HepG2 (cell line): Measurements from ENCODE around the gene ZACN. TPM values are rescaled to one million over a fixed set of nuclear protein-coding genes. Genes with fewer than 3 reads are reported as not detected.
A peak's percentile ranks its signal among the peaks of the same experiment; 100 is the strongest.

Experiments
- GABPB1 ChIP-seq: IDR thresholded peaks from 2 replicates; pipeline ENCODE4 v1.6.1; 2016; ENCODE audit warnings: mild to moderate bottlenecking, missing genetic modification reagents, moderate library complexity, missing compliant biosample characterization
- HDAC1 ChIP-seq: sonication (generic); formaldehyde crosslinking; IDR thresholded peaks from 2 replicates; pipeline ENCODE4 v1.5.1; 2020; ENCODE audit warnings: mild to moderate bottlenecking, missing genetic modification reagents
- HNF4G ChIP-seq, 2 experiments: sonication (generic) in 1 of 2; formaldehyde crosslinking in 1 of 2; IDR thresholded peaks; 2 replicates each; pipeline versions ENCODE4 v1.4.0 to v1.6.1; 2011 to 2020; ENCODE audit warnings: borderline replicate concordance in 2 of 2, low read depth in 2 of 2, mild to moderate bottlenecking in 2 of 2, low read length in 1 of 2, missing genetic modification reagents in 1 of 2, moderate library complexity in 1 of 2
- KDM1A ChIP-seq: IDR thresholded peaks from 2 replicates; pipeline ENCODE4 v1.6.1; 2016; ENCODE audit warnings: missing compliant biosample characterization
- KDM5B ChIP-seq: sonication (generic); formaldehyde crosslinking; IDR thresholded peaks from 2 replicates; pipeline ENCODE4 v1.4.0; 2020; ENCODE audit warnings: missing genetic modification reagents, mild to moderate bottlenecking, borderline replicate concordance
- LCORL ChIP-seq, 2 experiments: fragments of 450-650 bp in 1 of 2; sonication (generic) in 1 of 2; formaldehyde crosslinking in 1 of 2; IDR thresholded peaks; 2 replicates each; pipeline versions ENCODE4 v1.5.0 to v1.6.1; 2017 to 2020; ENCODE audit warnings: antibody characterized with exemption in 1 of 2, missing genetic modification reagents in 1 of 2
- MEIS1 ChIP-seq: sonication (generic); formaldehyde crosslinking; IDR thresholded peaks from 2 replicates; pipeline ENCODE4 v1.9.0; 2021; ENCODE audit warnings: mild to moderate bottlenecking, missing genetic modification reagents, moderate library complexity, borderline replicate concordance
- NFKBIZ ChIP-seq: IDR thresholded peaks from 2 replicates; pipeline ENCODE4 v1.6.1; 2018; ENCODE audit warnings: missing genetic modification reagents, missing compliant biosample characterization
- NR2F1 ChIP-seq, 2 experiments: fragments of 450-650 bp in 1 of 2; formaldehyde crosslinking in 1 of 2; IDR thresholded peaks; 2 replicates each; pipeline versions ENCODE4 v1.5.0 to v1.6.1; 2016 to 2020; ENCODE audit warnings: mild to moderate bottlenecking in 1 of 2, missing compliant biosample characterization in 1 of 2, missing genetic modification reagents in 1 of 2, moderate library complexity in 1 of 2
- PAX8 ChIP-seq: sonication (generic); formaldehyde crosslinking; IDR thresholded peaks from 2 replicates; pipeline ENCODE4 v1.8.0; 2022; ENCODE audit warnings: mild to moderate bottlenecking, missing genetic modification reagents, borderline replicate concordance
- SP5 ChIP-seq: IDR thresholded peaks from 2 replicates; pipeline ENCODE4 v1.6.1; 2016; ENCODE audit warnings: low read depth, borderline replicate concordance
- ZBTB42 ChIP-seq: sonication (generic); formaldehyde crosslinking; IDR thresholded peaks from 2 replicates; pipeline ENCODE4 v1.5.0; 2020; ENCODE audit warnings: mild to moderate bottlenecking, missing genetic modification reagents
- ZNF567 ChIP-seq: sonication (generic); formaldehyde crosslinking; IDR thresholded peaks from 2 replicates; pipeline ENCODE4 v1.8.1; 2023; ENCODE audit warnings: mild to moderate bottlenecking, missing genetic modification reagents, borderline replicate concordance
- ZSCAN5A ChIP-seq: sonication (generic); formaldehyde crosslinking; IDR thresholded peaks from 2 replicates; pipeline ENCODE4 v1.8.0; 2022; ENCODE audit warnings: mild to moderate bottlenecking, missing genetic modification reagents, borderline replicate concordance
- polyA plus RNA-seq, 8 experiments: library from polyadenylated mRNA; depleted of rRNA in 3 of 8; stranded (reverse) in 7 of 8; unstranded in 1 of 8; fragments of >200 nt; fragmentation: Illumina TruSeq in 4 of 8; extraction: Trizol in 4 of 8; gene quantifications; 2 replicates each; pipeline versions ENCODE4 v1.2.1 to v1.2.3, GENCODE V29; 2011 to 2016; ENCODE audit warnings: low read depth in 4 of 8, missing spikeins in 1 of 8, mixed read lengths in 1 of 8; ENCODE audit not compliant: insufficient read depth in 1 of 8
- total RNA-seq, 5 experiments: library from RNA; depleted of rRNA; stranded (reverse); fragments of >200 nt; fragmentation: Illumina TruSeq; extraction: Trizol; gene quantifications; 2 replicates each; pipeline ENCODE4 v1.2.3, GENCODE V29; 2016; ENCODE audit warnings: low read depth in 1 of 5
- TF ChIP-seq, protein P1 (sequence below): sonication (generic); formaldehyde crosslinking; IDR thresholded peaks from 2 replicates; pipeline ENCODE4 v1.4.0; 2020; ENCODE audit warnings: missing genetic modification reagents, borderline replicate concordance
- TF ChIP-seq, protein P2 (sequence below): IDR thresholded peaks from 2 replicates; pipeline ENCODE4 v1.4.0; 2020; ENCODE audit warnings: mild to moderate bottlenecking, missing genetic modification reagents
- TF ChIP-seq, protein P3 (sequence below): sonication (generic); formaldehyde crosslinking; IDR thresholded peaks from 2 replicates; pipeline ENCODE4 v1.5.1; 2020; ENCODE audit warnings: mild to moderate bottlenecking, missing genetic modification reagents, borderline replicate concordance

Gene ZACN
- total and polyA plus RNA-seq, 2 of the 13 experiments (the other 11 are each of a cell fraction or from before 2014, with no cell fraction given) = 0.11 to 0.15 TPM

DNA sequence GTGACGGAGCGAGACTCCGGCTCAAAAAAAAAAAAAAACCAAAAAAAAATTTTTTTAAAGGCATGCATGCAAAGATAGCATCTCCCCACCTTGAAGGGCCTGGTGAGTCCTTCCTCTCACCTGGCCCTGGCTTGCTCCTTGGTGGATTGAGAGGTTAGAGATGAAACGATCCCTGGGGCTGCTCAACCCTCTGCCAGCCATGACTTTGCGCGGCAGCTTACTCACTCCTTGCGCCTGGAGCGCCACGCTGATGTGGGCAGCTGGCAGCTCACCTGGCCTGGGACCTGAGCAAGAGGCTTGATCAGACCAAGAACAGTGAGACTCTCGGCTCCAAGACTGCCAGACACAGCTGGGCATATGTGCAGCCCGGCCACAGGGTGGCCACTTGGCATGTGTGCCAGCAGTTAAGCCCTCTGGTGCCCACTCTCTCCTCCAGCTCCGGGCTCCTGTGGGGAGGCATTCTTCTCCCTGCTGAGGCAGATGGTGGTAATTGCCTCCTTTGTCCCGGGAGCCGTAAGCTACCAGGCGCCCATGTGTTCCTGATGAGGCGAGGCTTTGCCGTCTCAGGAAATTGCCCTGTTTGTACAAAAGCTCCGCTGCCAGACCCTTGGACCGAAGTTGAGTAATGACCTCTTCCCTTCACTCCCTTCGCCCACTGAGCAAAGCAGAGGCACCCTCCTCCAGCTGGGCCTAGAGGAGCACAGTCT, 46.8 kb upstream of the ZACN start (continued):
- TF ChIP-seq, protein P1, sequence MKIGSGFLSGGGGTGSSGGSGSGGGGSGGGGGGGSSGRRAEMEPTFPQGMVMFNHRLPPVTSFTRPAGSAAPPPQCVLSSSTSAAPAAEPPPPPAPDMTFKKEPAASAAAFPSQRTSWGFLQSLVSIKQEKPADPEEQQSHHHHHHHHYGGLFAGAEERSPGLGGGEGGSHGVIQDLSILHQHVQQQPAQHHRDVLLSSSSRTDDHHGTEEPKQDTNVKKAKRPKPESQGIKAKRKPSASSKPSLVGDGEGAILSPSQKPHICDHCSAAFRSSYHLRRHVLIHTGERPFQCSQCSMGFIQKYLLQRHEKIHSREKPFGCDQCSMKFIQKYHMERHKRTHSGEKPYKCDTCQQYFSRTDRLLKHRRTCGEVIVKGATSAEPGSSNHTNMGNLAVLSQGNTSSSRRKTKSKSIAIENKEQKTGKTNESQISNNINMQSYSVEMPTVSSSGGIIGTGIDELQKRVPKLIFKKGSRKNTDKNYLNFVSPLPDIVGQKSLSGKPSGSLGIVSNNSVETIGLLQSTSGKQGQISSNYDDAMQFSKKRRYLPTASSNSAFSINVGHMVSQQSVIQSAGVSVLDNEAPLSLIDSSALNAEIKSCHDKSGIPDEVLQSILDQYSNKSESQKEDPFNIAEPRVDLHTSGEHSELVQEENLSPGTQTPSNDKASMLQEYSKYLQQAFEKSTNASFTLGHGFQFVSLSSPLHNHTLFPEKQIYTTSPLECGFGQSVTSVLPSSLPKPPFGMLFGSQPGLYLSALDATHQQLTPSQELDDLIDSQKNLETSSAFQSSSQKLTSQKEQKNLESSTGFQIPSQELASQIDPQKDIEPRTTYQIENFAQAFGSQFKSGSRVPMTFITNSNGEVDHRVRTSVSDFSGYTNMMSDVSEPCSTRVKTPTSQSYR = peak; percentile 48; the same call in 1 of the 2 replicates
- TF ChIP-seq, protein P2, sequence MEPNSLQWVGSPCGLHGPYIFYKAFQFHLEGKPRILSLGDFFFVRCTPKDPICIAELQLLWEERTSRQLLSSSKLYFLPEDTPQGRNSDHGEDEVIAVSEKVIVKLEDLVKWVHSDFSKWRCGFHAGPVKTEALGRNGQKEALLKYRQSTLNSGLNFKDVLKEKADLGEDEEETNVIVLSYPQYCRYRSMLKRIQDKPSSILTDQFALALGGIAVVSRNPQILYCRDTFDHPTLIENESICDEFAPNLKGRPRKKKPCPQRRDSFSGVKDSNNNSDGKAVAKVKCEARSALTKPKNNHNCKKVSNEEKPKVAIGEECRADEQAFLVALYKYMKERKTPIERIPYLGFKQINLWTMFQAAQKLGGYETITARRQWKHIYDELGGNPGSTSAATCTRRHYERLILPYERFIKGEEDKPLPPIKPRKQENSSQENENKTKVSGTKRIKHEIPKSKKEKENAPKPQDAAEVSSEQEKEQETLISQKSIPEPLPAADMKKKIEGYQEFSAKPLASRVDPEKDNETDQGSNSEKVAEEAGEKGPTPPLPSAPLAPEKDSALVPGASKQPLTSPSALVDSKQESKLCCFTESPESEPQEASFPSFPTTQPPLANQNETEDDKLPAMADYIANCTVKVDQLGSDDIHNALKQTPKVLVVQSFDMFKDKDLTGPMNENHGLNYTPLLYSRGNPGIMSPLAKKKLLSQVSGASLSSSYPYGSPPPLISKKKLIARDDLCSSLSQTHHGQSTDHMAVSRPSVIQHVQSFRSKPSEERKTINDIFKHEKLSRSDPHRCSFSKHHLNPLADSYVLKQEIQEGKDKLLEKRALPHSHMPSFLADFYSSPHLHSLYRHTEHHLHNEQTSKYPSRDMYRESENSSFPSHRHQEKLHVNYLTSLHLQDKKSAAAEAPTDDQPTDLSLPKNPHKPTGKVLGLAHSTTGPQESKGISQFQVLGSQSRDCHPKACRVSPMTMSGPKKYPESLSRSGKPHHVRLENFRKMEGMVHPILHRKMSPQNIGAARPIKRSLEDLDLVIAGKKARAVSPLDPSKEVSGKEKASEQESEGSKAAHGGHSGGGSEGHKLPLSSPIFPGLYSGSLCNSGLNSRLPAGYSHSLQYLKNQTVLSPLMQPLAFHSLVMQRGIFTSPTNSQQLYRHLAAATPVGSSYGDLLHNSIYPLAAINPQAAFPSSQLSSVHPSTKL (CRISPR knock-in tag) = peak; percentile 70
- peak; percentile 76; the same call in 1 of the 2 replicates for TF ChIP-seq HNF4G (IDR thresholded peaks at IDR 0.05; ENCODE audit: borderline replicate concordance, low read depth, low read length)
- TF ChIP-seq HNF4G (CRISPR knock-in tag; IDR thresholded peaks at IDR 0.05; ENCODE audit: borderline replicate concordance, low read depth) = peak; percentile 93
- peak; percentile 80; the same call in 1 of the 2 replicates for TF ChIP-seq KDM5B (CRISPR knock-in tag)
- TF ChIP-seq NFKBIZ (CRISPR knock-in tag) = no peak
- TF ChIP-seq PAX8 (CRISPR knock-in tag) = no peak
- 0 out of 2 replicates have a peak, but pooled peaks have one; percentile 53 for TF ChIP-seq ZBTB42 (CRISPR knock-in tag)
- TF ChIP-seq ZNF567 = no peak
- no peak for TF ChIP-seq ZSCAN5A
- TF ChIP-seq, protein P3, sequence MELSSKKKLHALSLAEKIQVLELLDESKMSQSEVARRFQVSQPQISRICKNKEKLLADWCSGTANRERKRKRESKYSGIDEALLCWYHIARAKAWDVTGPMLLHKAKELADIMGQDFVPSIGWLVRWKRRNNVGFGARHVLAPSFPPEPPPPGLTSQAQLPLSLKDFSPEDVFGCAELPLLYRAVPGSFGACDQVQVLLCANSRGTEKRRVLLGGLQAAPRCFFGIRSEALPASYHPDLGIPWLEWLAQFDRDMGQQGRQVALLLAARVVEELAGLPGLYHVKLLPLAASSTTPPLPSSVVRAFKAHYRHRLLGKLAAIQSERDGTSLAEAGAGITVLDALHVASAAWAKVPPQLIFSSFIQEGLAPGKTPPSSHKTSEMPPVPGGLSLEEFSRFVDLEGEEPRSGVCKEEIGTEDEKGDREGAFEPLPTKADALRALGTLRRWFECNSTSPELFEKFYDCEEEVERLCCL = no peak
- 0 out of 2 replicates have a peak, but pooled peaks have one; percentile 30 for TF ChIP-seq MEIS1 (CRISPR knock-in tag)
- 0 out of 2 replicates have a peak, but pooled peaks have one; percentile 23 for TF ChIP-seq SP5
- TF ChIP-seq GABPB1 (CRISPR knock-in tag) = 0 out of 2 replicates have a peak, but pooled peaks have one; percentile 13
- TF ChIP-seq NR2F1 (CRISPR knock-in tag; IDR thresholded peaks at IDR 0.05) = 0 out of 4 replicates have a peak, but pooled peaks of 1 of the 2 experiments have one; percentile 9
- no peak for TF ChIP-seq LCORL (IDR thresholded peaks at IDR 0.05)
- peak; percentile 62 for TF ChIP-seq LCORL (CRISPR knock-in tag; IDR thresholded peaks at IDR 0.05)
- TF ChIP-seq KDM1A (CRISPR knock-in tag) = no peak
- TF ChIP-seq HDAC1 (CRISPR knock-in tag) = peak; percentile 74
